DLD1 (cell line): ENCODE results near the gene GUF1.
"Not testable (repeated sequence)": the region's sequence is repeated elsewhere in the genome, so short reads cannot be mapped to it uniquely, and the experiment has no call there.

Experiments used
- in situ Hi-C: cut with HindIII; loops from 2 replicates; pipeline ENCODE4 v1.10.0; 2017; ENCODE audit warnings: low sequenced_read_pairs

GUF1 gene

DNA sequence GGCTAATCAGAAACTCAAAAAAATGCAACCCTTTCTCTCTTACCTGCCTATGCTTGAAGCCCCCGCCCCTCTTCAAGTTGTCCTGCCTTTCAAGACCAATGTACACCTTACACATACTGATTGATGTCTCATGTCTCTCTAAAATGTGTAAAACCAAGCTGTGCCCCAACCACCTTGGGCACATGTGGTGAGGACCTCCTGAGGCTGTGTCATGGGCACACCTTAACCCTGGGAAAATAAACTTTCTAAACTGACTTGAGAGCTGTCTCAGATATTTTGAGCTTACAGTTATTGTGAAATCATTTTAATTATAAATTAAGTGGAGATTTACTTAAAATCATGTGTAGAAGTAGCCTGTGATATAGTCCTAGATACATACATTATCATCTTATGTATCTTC, 22.2 kb downstream of the GUF1 start:
- in situ Hi-C loops = no loop called here

- in situ Hi-C loops = no loop called here
Observed at GRCh38 chr4:44701037-44701436, 22.8 kb downstream of the GUF1 start.

DNA sequence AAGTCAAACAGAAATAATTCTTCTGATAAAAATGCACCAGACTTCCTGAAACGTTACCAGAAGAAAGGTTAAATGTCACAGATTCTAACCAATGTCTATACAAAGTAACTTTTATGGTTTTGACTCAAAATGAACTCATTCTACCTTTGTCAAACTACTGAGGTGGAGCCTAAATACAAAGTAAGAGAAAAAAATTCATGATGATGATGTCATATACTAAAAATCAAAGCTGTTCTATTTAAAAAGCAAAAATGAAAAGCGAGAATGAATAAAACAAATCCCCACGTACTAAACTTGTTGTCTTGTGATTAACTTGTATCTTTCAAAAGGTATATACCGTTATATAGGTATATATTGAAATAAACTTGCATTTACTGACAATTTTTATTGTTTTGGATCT, 26.5 kb downstream of the GUF1 start:
- in situ Hi-C loops = no loop called here

DNA sequence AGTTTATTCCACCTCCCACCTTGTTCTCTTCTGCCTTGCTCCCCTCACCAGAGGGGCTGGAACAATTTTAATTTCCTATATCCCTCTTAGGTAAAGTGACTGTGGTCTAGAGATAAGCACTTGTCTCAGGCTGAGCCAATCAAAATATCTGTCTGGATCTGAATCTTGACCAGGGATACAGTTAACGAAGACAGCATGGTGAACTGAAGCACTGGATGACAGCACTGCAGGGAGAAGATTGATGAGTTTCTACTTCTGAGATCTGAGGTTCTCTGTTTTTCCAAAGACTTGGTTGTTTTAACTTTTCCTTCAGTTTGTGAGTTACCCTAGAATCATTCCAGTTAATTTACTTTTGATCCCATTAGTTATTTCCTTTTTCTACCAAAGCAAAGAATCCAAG, 34.9 kb downstream of the GUF1 start:
- in situ Hi-C loops = no loop called here

- in situ Hi-C loops = no loop called here
Observed at GRCh38 chr4:44716597-44716996, 38.4 kb downstream of the GUF1 start.

DNA sequence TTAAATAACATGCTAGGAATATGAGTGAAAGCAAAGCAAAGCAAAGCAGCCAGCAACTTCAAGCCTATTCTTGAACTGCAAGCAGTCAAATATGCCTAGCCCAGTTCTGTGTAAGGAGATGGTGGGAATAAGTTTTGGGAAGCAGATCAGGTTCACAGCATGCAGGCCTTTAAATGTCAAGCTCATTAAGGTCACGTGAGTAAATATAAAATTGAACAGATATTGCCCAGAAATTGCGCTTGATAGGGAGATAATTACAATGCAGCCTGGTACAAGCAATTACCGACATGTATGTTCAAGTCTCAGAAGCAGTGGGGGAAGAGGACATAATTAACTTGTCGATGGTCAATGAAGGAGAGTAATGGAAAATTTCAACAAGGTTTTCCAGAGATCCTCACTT, 42.2 kb downstream of the GUF1 start:
- in situ Hi-C loops = no loop called here

- in situ Hi-C loops = no loop called here
Observed at GRCh38 chr4:44722001-44722400, 43.8 kb downstream of the GUF1 start.

GRCh38 chr4:44725166-44725565, 46.9 kb downstream of the GUF1 start:
- in situ Hi-C loops = no loop called here

- in situ Hi-C loops = no loop called here
Observed at GRCh38 chr4:44725726-44726037, 47.5 kb downstream of the GUF1 start.

- in situ Hi-C loops = no loop called here
Observed at GRCh38 chr4:44726038-44726871, 48.0 kb downstream of the GUF1 start, which contains the start of gene GNPDA2. TSS of gene GNPDA2 (minus strand) at chr4:44726556. CDS start at chr4:44722207, 4,349 bp downstream.

- in situ Hi-C loops = no loop called here
Observed at GRCh38 chr4:44727471-44727870, 49.3 kb downstream of the GUF1 start.

DNA sequence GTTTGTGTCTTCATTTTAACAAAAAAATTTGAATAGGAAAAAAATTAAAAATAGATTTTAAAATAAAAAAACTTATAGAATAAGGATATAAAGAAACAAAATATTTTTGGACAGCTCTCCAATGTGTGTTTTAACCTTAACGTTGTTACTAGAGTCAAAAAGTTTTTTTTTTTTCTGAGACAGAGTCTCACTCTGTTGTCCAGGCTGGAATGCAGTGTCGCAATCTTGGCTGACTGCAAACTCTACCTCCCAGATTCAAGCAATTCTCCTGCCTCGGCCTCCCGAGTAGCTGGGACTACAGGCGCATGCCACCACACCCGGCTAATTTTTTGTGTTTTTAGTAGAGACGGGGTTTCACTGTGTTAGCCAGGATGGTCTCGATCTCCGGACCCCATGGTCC, 50.5 kb downstream of the GUF1 start:
- in situ Hi-C loops = not testable (repeated sequence)

DNA sequence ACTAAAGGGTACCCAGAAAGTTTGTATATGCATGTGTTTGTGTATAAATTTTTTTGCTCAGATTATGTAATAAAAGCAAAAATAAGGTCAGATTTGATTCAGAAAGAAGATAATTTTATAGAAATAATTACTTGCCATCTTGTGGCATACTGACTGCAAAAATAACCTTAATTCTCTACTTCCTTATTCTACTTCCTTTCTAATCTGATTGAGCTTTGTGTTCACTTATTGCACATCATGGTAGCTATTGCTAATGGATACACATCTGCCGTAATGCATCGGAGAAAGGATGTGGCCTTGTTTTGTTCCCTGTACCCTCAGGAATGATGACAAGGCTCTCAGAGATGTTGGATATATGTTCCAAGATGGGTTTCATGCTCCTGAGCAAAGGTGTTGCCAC, 58.7 kb downstream of the GUF1 start:
- in situ Hi-C loops = no loop called here

DNA sequence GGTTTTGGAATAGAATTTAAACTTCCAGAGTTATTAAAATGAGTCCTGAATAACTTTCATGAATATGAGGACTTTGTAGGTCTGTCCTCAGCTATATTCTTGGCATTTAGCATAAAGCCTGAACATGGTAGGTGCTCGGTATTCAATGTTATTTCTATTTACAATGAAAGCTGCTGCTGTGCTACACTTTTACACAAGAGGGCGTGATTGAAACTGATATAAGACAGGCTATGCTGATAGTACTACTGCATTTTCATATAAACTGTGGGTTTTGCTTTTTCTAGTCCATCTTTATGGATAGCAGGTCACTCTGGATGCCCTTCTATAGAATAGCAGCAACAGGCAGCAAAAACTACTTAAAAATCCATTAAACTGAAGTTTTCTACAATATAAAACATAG, 60.4 kb downstream of the GUF1 start:
- in situ Hi-C loops = no loop called here

DNA sequence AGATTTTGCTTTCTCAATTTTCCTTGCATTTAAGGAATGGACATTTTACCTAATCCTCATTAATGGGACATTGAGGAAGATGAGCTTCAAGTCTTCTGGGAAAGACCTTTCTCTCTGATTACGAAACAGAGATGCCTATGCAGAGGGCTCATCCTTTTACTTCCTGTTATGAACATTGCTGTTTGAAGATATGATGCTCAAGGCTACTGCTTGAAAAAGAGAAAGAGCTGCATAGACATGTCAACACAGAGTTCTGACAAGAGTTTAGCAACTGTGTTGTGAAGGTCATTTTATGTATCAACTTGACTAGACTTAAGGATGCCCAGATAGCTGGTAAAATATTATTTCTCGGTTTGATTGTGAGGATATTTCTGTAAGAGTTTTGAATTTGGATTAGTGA, 62.0 kb downstream of the GUF1 start:
- in situ Hi-C loops = no loop called here
